ENCODE data around the gene OR6C70.

OR6C70 gene

DNA sequence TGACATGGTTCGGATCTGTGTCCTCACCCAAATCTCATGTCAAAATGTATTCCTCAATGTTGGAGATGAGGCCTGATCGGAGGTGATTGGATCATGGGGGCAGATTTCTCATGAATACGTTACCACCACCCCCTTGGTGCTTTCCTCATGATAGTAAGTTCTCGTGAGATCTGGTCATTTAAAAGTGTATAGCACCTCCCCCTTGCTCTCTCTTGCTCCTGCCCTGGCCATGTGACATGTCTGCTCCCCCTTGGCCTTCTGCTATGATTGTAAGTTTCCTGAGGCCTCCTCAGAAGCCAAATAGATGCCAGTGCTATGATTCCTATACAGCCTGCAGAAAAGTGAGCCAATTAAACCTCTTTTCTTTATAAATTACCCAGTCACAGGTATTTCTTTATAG lies 29.3 kb upstream of the OR6C70 start:
- TF ChIP-seq, protein P1, sequence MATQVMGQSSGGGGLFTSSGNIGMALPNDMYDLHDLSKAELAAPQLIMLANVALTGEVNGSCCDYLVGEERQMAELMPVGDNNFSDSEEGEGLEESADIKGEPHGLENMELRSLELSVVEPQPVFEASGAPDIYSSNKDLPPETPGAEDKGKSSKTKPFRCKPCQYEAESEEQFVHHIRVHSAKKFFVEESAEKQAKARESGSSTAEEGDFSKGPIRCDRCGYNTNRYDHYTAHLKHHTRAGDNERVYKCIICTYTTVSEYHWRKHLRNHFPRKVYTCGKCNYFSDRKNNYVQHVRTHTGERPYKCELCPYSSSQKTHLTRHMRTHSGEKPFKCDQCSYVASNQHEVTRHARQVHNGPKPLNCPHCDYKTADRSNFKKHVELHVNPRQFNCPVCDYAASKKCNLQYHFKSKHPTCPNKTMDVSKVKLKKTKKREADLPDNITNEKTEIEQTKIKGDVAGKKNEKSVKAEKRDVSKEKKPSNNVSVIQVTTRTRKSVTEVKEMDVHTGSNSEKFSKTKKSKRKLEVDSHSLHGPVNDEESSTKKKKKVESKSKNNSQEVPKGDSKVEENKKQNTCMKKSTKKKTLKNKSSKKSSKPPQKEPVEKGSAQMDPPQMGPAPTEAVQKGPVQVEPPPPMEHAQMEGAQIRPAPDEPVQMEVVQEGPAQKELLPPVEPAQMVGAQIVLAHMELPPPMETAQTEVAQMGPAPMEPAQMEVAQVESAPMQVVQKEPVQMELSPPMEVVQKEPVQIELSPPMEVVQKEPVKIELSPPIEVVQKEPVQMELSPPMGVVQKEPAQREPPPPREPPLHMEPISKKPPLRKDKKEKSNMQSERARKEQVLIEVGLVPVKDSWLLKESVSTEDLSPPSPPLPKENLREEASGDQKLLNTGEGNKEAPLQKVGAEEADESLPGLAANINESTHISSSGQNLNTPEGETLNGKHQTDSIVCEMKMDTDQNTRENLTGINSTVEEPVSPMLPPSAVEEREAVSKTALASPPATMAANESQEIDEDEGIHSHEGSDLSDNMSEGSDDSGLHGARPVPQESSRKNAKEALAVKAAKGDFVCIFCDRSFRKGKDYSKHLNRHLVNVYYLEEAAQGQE (IDR thresholded peaks at IDR 0.05; ENCODE audit: low read depth), result no peak
- TF ChIP-seq YY1 (IDR thresholded peaks at IDR 0.05; ENCODE audit: low read depth), result no peak
- TF ChIP-seq TEAD4 (IDR thresholded peaks at IDR 0.05), result no peak
- no peak for TF ChIP-seq EP300 (IDR thresholded peaks at IDR 0.05; ENCODE audit: borderline replicate concordance)
- no peak for TF ChIP-seq CEBPB (IDR thresholded peaks at IDR 0.05)

DNA sequence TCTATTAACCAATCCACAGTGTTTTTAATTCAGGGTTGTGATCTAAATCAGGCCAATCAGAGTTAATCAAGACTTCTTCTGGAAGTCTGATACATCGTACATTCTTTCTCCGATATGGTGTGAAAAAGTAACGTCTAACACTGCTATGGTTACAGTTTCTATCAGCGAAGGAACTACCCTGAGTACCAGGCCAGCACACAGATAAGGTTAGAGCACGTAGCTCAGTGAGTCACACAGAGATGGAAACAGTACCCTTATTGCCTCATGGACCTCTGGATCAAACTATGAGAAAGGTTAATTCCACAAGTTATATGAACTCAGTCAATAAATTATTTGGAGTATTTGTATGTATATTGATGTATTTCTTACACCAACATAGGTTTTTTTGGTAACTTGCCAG lies 25.6 kb upstream of the OR6C70 start:
- TF ChIP-seq NFIC (IDR thresholded peaks at IDR 0.05) (no peak), EP300 (IDR thresholded peaks at IDR 0.05; ENCODE audit: borderline replicate concordance) (no peak), TAF1 (IDR thresholded peaks at IDR 0.05; ENCODE audit: low read depth) (no peak), ZBTB7A (IDR thresholded peaks at IDR 0.05; ENCODE audit: low read depth) (no peak), FOXM1 (IDR thresholded peaks at IDR 0.05; ENCODE audit: borderline replicate concordance, low read depth) (no peak), RAD21 (IDR thresholded peaks at IDR 0.05; ENCODE audit: low read depth) (no peak), TCF12 (IDR thresholded peaks at IDR 0.05; ENCODE audit: low read depth) (no peak), YY1 (IDR thresholded peaks at IDR 0.05; ENCODE audit: low read depth) (no peak), CEBPB (IDR thresholded peaks at IDR 0.05) (no peak), CREB1 (IDR thresholded peaks at IDR 0.05; ENCODE audit: low read depth) (no peak), EGR1 (IDR thresholded peaks at IDR 0.05) (no peak)
- TF ChIP-seq, protein P1 (IDR thresholded peaks at IDR 0.05; ENCODE audit: low read depth), result no peak
- TF ChIP-seq, protein P2, sequence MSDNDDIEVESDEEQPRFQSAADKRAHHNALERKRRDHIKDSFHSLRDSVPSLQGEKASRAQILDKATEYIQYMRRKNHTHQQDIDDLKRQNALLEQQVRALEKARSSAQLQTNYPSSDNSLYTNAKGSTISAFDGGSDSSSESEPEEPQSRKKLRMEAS (IDR thresholded peaks at IDR 0.05), result no peak

DNA sequence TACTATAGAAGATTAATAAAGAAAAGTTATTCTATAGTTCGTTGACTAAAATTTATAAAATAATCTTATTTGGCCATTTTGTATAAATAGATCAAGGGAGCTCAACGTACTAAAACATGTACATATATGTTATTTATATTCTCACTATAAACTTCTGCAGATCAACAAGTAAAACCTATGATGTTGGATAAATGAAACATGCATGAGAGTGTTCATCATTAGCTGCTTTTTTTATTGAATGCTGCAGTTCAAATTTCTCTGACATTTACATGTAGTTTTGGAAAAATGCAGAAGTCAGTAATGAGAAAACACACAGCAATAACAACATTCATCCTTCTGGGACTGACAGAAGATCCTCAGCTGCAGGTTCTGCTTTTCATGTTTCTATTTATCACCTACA lies 22.1 kb upstream of the OR6C70 start, which contains the start of gene OR6C68:
Gene OR6C68 (plus strand): TSS at position 301 of the 400 bp plus-strand sequence. CDS start 0 bp downstream, at position 301.
- TF ChIP-seq TAF1 (IDR thresholded peaks at IDR 0.05; ENCODE audit: low read depth) (no peak), NFIC (IDR thresholded peaks at IDR 0.05) (no peak), TCF12 (IDR thresholded peaks at IDR 0.05; ENCODE audit: low read depth) (no peak), ZBTB7A (IDR thresholded peaks at IDR 0.05; ENCODE audit: low read depth) (no peak), CEBPB (IDR thresholded peaks at IDR 0.05) (no peak), CREB1 (IDR thresholded peaks at IDR 0.05; ENCODE audit: low read depth) (no peak), EGR1 (IDR thresholded peaks at IDR 0.05) (no peak), TEAD4 (IDR thresholded peaks at IDR 0.05) (no peak), FOXM1 (IDR thresholded peaks at IDR 0.05; ENCODE audit: borderline replicate concordance, low read depth) (no peak), YY1 (IDR thresholded peaks at IDR 0.05; ENCODE audit: low read depth) (no peak)
- TF ChIP-seq, protein P1 (IDR thresholded peaks at IDR 0.05; ENCODE audit: low read depth), result no peak
- TF ChIP-seq, protein P3, sequence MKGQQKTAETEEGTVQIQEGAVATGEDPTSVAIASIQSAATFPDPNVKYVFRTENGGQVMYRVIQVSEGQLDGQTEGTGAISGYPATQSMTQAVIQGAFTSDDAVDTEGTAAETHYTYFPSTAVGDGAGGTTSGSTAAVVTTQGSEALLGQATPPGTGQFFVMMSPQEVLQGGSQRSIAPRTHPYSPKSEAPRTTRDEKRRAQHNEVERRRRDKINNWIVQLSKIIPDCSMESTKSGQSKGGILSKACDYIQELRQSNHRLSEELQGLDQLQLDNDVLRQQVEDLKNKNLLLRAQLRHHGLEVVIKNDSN (IDR thresholded peaks at IDR 0.05), result no peak

DNA sequence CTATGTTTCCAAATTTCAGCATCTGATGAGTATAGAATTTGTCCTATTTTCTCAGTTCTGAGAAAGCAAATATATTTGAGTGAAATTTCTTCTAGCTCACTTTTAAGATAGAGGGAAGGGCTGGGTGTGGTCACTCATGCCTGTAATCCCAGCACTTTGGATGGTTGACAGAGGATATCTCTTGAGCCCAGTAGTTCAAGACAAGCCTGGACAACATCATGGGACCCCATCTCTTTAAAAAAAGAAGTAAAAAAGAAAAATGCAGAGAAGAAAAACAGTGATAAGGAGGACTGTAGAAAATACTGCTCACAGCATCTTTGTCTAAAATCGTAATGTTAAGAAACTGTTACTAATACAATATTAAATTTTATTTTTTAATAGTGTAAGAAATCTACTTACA lies 2.3 kb upstream of the OR6C70 start:
- TF ChIP-seq FOXM1 (IDR thresholded peaks at IDR 0.05; ENCODE audit: borderline replicate concordance, low read depth), result no peak
- TF ChIP-seq, protein P3 (IDR thresholded peaks at IDR 0.05), result no peak
- no peak for TF ChIP-seq ZBTB7A (IDR thresholded peaks at IDR 0.05; ENCODE audit: low read depth)
- no peak for TF ChIP-seq TCF12 (IDR thresholded peaks at IDR 0.05; ENCODE audit: low read depth)
- no peak for TF ChIP-seq CEBPB (IDR thresholded peaks at IDR 0.05)
- no peak for TF ChIP-seq NFIC (IDR thresholded peaks at IDR 0.05)
- TF ChIP-seq, protein P2 (IDR thresholded peaks at IDR 0.05), result no peak
- no peak for TF ChIP-seq TAF1 (IDR thresholded peaks at IDR 0.05; ENCODE audit: low read depth)
- no peak for TF ChIP-seq RAD21 (IDR thresholded peaks at IDR 0.05; ENCODE audit: low read depth)
- no peak for TF ChIP-seq CREB1 (IDR thresholded peaks at IDR 0.05; ENCODE audit: low read depth)
- TF ChIP-seq, protein P1 (IDR thresholded peaks at IDR 0.05; ENCODE audit: low read depth), result no peak
- TF ChIP-seq EGR1 (IDR thresholded peaks at IDR 0.05), result no peak
- TF ChIP-seq YY1 (IDR thresholded peaks at IDR 0.05; ENCODE audit: low read depth), result no peak
- no peak for TF ChIP-seq TEAD4 (IDR thresholded peaks at IDR 0.05)
